GM18868 (cell line): ENCODE results near the gene SCUBE1.

ENCODE experiments used
- ATAC-seq: cut with Tn5 transposase; IDR thresholded peaks from one replicate; pipeline ENCODE4 v1.9.1; 2021; ENCODE audit warnings: mild to moderate bottlenecking, moderate library complexity; ENCODE audit not compliant: unreplicated experiment

SCUBE1 gene

GRCh38 chr22:43262990-43263644 is 80.1 kb downstream of the SCUBE1 start:
- no peak for ATAC-seq

DNA sequence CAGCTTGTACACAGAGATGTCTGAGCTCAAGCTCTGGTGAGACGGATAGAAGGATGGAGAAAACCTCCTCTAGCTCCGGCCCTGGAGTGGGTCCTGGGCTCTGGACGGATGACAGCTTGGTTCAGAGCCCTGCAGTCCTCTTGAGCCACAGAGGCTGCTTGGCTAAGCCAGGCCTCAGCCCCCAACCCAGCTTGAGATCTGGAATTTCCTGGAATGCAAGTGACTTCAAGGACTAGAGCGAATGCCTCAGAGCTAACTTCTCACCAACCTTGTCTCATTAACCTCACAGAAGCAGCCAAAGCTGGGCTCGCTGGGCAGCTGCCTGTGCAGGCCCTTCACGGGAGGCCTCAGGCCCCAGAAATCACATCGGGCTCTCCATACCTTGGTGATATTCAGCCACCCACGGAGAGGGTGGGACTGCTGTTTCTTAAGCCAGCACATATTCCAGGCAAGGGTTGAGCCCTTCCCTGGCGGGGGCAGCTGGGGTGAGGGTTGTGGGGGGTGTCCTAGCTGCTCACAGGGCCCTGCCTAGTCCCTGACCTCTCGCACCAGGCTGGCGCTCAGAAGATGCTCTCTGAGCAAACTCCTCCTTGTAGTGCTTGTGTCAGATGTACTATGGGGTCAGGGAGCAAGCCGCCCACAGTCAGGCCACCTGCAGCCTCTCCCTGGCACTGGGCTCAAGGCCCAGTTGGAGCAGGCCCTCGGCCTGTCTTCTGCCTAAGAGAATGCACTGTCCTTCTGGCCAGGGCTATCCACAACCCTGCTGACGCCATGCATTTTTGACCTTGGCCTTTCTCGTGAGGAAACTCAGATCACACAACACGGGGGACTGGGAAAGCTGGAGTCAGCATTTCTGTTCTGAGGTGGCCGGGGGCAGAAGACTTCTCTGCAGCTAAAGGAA is 82.6 kb downstream of the SCUBE1 start:
- ATAC-seq, result no peak

- no peak for ATAC-seq
These were observed 85.2 kb downstream of the SCUBE1 start for GRCh38 chr22:43257961-43258360.

- ATAC-seq, result no peak
These were observed 85.6 kb downstream of the SCUBE1 start for GRCh38 chr22:43257549-43257948.

DNA sequence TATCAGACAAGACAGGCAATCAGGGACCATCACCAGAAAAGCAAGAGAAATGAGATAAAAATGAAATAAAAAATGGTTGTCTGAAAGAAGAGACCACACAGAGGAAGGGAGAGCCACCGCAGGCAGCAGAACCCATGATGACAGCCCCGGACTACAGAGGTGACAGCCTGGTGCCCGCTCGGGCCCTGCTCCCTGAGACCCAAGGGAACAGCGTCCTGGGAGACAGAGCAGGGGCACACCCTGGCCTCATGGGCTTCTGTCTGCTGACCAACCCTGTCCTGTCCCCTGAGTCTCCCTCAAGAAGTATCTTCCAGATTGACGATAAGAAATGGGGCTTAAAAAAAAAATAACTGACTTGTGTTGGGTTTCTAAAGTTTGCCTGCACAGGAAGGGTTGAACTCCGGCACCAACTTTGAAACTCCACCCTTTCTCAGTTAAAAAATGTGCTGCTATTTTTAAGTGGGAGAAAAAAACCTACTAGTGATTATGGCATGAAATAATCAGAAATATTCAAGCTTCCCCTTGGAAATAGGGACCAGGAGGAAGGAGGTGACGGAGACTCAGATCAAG is 86.1 kb downstream of the SCUBE1 start:
- no peak for ATAC-seq

DNA sequence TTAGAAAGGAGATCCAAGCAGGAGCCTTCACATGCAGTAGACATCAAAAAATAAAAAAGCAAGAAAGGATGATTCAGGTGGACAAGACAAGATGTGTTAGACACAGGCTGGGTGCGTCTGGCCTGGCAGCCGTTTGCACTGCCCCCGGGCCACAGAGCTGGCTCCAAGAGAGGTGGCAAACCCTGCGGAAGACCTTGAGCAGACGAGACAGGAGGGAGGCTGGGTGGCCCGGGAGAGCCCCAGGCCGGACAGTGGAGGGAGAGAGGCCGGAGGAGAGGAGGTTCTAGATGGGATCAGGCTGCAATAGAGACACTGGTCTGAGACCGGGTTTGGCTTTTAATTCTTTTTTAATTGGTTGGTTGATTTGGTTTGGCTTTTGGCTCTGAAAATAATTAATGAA is 86.6 kb downstream of the SCUBE1 start:
- ATAC-seq, result no peak

DNA sequence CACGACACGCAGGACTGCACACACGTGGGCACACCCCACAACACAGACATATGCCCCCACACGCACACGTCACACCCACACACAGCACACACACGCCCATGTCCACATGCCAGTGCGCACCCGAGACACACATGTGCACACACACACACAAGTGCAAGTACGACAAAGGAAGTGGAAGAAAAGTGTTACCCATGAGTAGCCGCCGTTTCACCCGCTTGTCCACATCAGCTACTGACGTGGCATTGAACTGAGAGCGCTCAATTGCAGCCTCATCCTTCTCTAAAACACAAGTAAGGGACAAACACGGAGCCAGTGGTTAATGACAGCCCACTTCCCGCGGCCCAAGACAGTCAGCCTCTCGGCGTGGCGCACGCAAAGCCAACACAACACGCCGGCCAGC is 87.9 kb downstream of the SCUBE1 start:
- ATAC-seq, result no peak

GRCh38 chr22:43253839-43254238 is 89.3 kb downstream of the SCUBE1 start:
- ATAC-seq, result no peak

DNA sequence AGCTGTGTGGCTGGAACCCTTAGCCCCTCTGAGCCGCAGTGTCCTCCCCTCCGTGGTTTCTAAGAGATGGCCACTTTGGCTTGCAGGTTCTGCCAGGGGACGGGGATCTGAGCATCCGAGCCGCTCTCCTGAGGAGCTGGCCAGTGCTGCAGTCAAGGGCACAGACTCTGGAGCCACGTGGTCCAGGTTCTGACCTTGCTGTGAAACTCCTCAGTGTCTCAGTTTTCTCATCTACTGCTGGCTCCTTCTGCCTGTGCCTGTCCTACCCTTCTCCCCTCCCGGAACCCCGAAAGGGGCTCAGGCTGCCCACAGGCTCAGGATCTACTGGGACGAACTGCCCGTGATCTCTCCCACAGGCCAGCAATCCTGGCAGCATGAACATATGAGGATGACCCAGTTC is 90.9 kb downstream of the SCUBE1 start:
- no peak for ATAC-seq

GRCh38 chr22:43249789-43250471 is 93.2 kb downstream of the SCUBE1 start:
- no peak for ATAC-seq

DNA sequence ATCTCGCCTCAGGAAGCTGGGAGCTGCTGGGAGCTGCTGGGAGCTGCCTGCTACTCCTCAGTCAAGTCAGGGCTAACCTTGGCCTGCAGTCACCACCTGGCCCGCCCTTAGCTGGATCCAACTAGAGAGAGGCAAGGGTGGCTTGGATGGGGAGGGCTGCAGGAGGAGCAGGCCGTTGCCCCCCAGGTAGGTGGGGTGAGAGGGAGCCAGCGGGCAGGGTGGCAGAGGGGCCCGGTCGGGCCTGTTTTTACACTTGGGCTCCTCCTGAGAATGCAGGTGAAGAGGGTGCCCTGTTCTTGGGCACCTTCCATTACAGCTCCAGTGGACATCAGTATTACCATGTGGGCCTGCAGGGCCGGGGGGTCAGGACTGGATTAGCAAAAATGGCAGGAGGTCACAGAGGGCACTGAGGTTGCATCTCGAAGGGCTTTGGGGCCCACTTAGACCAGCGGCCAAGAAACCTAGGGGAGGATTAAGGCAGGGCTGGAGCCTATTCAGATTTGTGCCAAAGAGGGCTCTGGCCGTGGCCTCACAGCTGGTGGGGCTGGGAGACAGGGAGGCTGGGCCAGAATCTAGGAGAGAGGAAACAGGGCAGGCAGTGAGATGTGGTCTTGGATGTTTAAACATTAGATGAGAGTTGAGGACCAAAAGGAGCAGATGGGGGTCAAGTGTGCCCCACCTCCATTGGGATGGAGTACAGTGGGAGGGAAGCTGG is 95.5 kb downstream of the SCUBE1 start:
- no peak for ATAC-seq

- ATAC-seq, result no peak
These were observed 97.0 kb downstream of the SCUBE1 start for GRCh38 chr22:43246188-43246587.

DNA sequence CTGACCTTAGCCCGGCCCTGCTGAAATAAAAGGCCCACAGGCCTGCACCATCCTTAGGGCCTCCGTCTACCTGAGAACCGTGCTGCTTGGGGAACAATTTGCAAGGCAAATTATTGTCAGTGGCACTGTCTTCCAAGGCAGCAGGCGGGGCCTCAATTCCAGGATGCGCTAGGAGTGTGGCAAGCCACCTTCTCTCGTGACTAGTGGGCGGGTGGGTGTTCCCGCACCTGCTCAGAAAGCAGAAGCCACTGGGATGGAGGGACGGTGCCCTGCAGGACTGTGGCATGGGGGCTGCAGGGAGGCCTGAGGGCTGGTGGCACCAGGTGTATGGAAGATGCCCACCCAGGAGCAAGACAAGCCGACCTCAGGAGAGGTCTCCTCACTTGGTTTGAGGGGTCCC is 97.5 kb downstream of the SCUBE1 start:
- no peak for ATAC-seq

GRCh38 chr22:43244803-43245527 is 98.2 kb downstream of the SCUBE1 start:
- ATAC-seq, result no peak

- no peak for ATAC-seq
These were observed 98.8 kb downstream of the SCUBE1 start for GRCh38 chr22:43244402-43244801.

GRCh38 chr22:43243324-43243723 is 99.8 kb downstream of the SCUBE1 start:
- no peak for ATAC-seq

GRCh38 chr22:43242627-43243026 is 100.5 kb downstream of the SCUBE1 start:
- no peak for ATAC-seq

DNA sequence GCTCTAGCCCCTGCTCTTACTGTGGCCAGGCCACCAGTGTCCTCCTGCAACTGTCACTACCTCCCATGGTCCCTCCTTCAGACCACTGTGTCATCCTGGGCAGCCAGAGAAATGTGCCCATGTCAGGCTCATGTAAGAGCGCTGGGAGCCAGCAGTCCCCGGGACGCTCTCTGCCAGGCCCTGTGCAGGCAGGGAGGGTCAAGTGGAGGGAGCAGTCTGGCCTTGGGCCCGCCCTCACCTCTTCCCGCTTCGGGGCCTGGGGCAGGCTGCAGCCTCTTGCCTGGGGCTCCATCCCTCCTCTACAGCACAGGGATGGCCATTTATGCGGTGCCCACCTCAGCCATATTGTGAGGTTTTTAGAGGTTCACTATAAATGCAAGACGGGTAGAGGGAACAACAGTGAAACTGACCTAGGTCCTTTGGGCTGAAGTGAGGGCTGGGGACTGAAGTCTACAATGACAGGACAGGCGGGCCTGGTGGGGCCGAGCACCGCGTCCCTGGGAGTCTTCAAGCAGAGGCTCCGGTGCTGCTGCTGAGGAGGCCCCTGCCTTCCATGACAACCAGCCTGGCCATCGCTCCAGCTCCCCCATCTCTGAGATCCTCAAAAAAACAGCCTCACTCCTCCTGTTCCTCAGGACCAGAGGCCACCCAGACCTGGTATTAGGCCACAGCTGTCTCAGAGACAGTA is 101.3 kb downstream of the SCUBE1 start:
- ATAC-seq, result no peak

DNA sequence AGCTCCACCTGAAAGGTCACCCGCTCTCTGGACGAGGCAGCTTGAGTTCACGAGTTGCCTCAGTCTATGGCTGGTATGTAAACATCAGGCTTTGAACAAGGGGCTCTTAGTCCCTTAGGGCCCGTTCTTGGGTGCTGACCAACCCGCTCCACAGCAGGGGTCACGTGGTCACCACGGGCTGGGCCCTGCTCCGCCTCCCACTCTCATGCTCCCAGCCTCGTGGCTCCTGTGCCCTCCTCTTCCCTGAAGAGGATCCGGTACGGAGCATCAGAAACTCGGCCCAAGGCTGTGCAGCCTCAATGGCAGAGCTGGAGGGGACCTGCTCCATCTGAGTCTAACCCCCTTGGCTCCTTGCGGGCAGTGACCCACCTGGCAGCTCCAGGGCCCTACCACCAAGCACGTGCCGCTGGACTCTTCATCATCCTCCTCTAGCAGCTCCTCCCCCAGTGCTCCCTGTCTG is 102.0 kb downstream of the SCUBE1 start:
- no peak for ATAC-seq
